OCI-LY3 (cell line): ENCODE measurements around the gene ARHGAP23.

Experiments used
- H2AFZ ChIP-seq: fragments of 200-600, 300-600 bp; shearing (Covaris generic); 2 replicates; pipeline ENCODE4 v1.6.0; 2014; ENCODE audit warnings: antibody characterized with exemption, low read depth, low read length
- H3K27ac ChIP-seq: fragments of 200-600, 300-600 bp; sonication (generic); 2 replicates; pipeline ENCODE4 v1.5.1; 2014; ENCODE audit warnings: mild to moderate bottlenecking, low read length, moderate library complexity, mixed read lengths
- H3K27me3 ChIP-seq: fragments of 200-600, 300-600 bp; sonication (generic); 2 replicates; pipeline ENCODE4 v1.6.1; 2014; ENCODE audit warnings: low read depth, low read length, mixed read lengths
- H3K36me3 ChIP-seq: fragments of 200-600, 300-600 bp; sonication (generic); replicated peaks from 2 replicates; pipeline ENCODE3; 2014; ENCODE audit warnings: low read depth, low read length, mixed read lengths
- H3K4me1 ChIP-seq: fragments of 300-600, 200-600 bp; sonication (generic); 2 replicates; pipeline ENCODE4 v1.6.1; 2014; ENCODE audit warnings: low read length, mixed read lengths
- H3K4me2 ChIP-seq: fragments of 200-600, 300-600 bp; sonication (generic); 2 replicates; pipeline ENCODE4 v1.6.1; 2014; ENCODE audit warnings: low read length, mixed read lengths
- H3K4me3 ChIP-seq: fragments of 300-600, 200-600 bp; sonication (generic); 2 replicates; pipeline ENCODE4 v1.5.1; 2014; ENCODE audit warnings: antibody characterized with exemption, mild to moderate bottlenecking, low read length, moderate library complexity
- H3K79me2 ChIP-seq: fragments of 300-600, 200-600 bp; shearing (Covaris generic); 2 replicates; pipeline ENCODE4 v1.6.1; 2014; ENCODE audit warnings: mild to moderate bottlenecking, low read length, mixed read lengths
- H3K9ac ChIP-seq: fragments of 300-600, 200-600 bp; shearing (Covaris generic); 2 replicates; pipeline ENCODE4 v1.6.0; 2014; ENCODE audit warnings: mild to moderate bottlenecking, low read length, moderate library complexity
- H3K9me3 ChIP-seq: fragments of 200-600, 300-600 bp; shearing (Covaris generic); 2 replicates; pipeline ENCODE4 v1.6.1; 2014; ENCODE audit warnings: low read length, mixed read lengths; ENCODE audit not compliant: insufficient read depth
- H4K20me1 ChIP-seq: fragments of 200-600, 300-600 bp; sonication (generic); 2 replicates; pipeline ENCODE4 v1.6.1; 2016; ENCODE audit warnings: low read length, mixed read lengths; ENCODE audit not compliant: insufficient read depth
- EZH2phosphoT487 ChIP-seq: fragments of 200-600 bp; shearing (Covaris generic); IDR thresholded peaks from 2 replicates; pipeline ENCODE4 v1.6.1; 2018; ENCODE audit warnings: antibody characterized with exemption, mixed run types, low read depth
- TF ChIP-seq, protein P1 (sequence below): fragments of 200-600, 300-600 bp; sonication (generic); IDR thresholded peaks from 2 replicates; pipeline ENCODE4 v1.5.1; 2014; ENCODE audit warnings: antibody characterized with exemption, low read length, low read depth

The ARHGAP23 gene

DNA sequence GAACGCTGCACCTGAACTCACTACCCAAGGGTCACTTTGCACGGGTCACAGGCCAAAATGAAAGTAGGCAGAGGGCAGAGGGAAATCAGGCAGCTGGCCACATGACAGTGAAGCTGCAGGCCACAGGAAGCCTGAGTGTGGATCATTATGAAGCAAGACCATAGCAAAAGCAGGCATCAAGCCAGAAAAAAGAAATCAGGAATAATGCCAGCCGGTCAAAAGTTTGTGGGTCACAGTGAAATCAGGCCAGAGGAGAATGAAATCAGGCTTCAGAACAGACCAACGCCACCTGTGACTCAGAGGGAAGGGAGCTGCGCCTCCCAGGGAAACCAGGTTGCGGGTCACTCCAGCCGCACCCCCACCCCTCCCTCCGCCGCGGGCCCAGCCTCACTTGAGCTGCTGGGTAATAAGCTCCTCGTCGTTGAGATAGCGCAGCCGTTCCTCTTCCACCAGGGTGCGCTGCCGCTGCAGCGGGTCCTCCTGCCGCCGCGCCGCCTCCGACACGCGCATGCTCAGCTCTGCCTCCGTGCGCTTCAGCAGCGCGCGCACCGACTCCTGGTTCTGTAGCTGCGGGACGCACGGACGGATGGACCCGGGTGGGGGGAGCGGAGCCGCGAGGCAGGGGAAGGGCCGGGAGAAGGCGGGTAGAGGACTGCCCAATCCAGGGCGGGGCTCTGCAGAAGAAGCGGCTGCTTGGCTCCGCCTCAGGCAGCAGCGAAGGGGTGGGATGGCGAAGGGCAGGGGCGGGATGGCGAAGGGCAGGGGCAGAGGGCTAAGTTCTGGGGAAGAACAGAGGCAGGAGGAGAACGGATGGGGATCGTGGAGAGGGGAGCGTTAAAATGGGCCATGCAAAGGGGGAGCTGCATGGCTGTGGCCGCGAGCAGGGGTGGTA lies 129.8 kb downstream of the ARHGAP23 start:
- peak overlapping the region; percentile 70; the same call in 1 of the 2 replicates for H2AFZ ChIP-seq
- H3K9ac ChIP-seq = peak overlapping the region; percentile 55
- no peaks in the 10 kb centered on the region for H3K79me2 ChIP-seq
- no peak overlapping the region for H3K27ac ChIP-seq
- peaks cover 5% of the 10 kb centered on the region; the same call in 1 of the 2 replicates for H3K27me3 ChIP-seq
- no peaks in the 10 kb centered on the region for H3K9me3 ChIP-seq
- no peaks in the 10 kb centered on the region for H3K36me3 ChIP-seq
- H3K4me2 ChIP-seq = peak overlapping the region; percentile 97
- peak overlapping the region; percentile 87 for H3K4me3 ChIP-seq
- TF ChIP-seq EZH2phosphoT487 = no peak
- TF ChIP-seq, protein P1, sequence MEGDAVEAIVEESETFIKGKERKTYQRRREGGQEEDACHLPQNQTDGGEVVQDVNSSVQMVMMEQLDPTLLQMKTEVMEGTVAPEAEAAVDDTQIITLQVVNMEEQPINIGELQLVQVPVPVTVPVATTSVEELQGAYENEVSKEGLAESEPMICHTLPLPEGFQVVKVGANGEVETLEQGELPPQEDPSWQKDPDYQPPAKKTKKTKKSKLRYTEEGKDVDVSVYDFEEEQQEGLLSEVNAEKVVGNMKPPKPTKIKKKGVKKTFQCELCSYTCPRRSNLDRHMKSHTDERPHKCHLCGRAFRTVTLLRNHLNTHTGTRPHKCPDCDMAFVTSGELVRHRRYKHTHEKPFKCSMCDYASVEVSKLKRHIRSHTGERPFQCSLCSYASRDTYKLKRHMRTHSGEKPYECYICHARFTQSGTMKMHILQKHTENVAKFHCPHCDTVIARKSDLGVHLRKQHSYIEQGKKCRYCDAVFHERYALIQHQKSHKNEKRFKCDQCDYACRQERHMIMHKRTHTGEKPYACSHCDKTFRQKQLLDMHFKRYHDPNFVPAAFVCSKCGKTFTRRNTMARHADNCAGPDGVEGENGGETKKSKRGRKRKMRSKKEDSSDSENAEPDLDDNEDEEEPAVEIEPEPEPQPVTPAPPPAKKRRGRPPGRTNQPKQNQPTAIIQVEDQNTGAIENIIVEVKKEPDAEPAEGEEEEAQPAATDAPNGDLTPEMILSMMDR = peak; percentile 79
- peaks cover 18% of the 10 kb centered on the region for H3K4me1 ChIP-seq
- H4K20me1 ChIP-seq = no peaks in the 10 kb centered on the region

DNA sequence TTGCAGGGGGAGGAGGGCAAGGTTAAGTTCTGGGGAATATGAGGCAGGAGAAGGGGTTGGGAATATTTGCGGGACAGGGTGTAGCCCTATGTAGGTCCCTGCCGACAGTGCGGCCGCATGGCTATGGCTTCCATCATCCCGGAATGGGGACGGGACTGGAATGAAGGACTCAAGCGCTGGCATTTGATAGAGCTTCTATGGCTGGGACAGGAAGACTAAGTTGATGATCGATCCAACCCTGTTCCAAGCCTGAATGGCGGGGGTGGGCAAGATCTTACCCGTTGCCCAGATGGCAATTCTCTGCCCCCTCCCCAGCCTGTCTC lies 130.4 kb downstream of the ARHGAP23 start:
- Histone ChIP-seq H4K20me1 (no peaks in the 10 kb centered on the region), H2AFZ (peak overlapping the region; percentile 70), H3K27ac (no peak overlapping the region), H3K9me3 (no peaks in the 10 kb centered on the region), H3K79me2 (no peaks in the 10 kb centered on the region), H3K4me3 (peak overlapping the region; percentile 87), H3K4me1 (peaks cover 18% of the 10 kb centered on the region), H3K9ac (peak overlapping the region; percentile 55), H3K4me2 (peak overlapping the region; percentile 97), H3K36me3 (no peaks in the 10 kb centered on the region), H3K27me3 (peaks cover 5% of the 10 kb centered on the region; the same call in 1 of the 2 replicates)
- TF ChIP-seq EZH2phosphoT487 = no peak
- TF ChIP-seq, protein P1 = no peak

DNA sequence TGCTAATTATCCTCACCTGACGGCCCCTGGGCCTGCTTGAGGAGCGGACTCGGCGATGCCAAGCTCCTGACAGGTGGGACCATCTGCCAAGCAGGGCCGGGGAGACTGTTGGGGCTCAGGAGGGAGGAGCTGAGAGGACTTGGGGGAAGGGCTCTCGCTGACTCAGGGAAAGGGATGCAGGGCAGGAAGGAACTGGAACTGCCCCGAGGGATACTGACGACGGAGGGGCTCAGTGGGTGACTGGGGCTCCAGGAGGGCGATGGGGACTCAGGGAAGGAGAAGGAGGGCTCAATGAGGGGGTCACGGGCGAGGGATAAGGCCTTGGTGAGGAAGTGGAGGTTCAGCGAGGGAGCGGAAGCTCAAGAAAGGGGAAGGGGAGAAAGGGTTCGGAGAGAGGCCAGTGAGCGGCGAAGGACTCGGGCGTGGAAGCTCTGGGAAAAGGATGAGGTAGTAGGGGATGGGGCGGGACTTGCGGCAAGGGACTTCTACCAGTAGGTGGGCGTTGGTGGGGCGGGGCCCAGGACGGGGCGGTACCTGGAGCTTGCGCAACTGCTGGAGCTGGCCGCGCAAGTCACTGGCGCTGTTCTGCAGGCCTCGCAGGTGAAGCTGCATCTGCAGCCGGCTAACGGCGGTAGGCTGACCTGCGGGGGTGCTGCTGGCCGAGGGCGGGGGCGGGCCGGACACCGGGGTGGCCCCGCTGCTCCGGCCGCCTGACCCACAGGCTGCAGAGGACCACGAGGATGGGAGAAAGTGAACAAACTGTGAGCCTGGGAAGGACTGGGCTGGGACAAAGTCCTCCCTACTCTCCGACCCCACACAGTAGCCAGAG lies 131.0 kb downstream of the ARHGAP23 start:
- peaks cover 18% of the 10 kb centered on the region for H3K4me1 ChIP-seq
- no peaks in the 10 kb centered on the region for H3K79me2 ChIP-seq
- no peaks in the 10 kb centered on the region for H3K36me3 ChIP-seq
- H3K27ac ChIP-seq = no peak overlapping the region
- H3K27me3 ChIP-seq = peaks cover 5% of the 10 kb centered on the region
- H3K4me2 ChIP-seq = peak overlapping the region; percentile 97
- peak overlapping the region; percentile 70 for H2AFZ ChIP-seq
- H4K20me1 ChIP-seq = no peaks in the 10 kb centered on the region
- H3K9me3 ChIP-seq = no peaks in the 10 kb centered on the region
- peak overlapping the region; percentile 87 for H3K4me3 ChIP-seq
- H3K9ac ChIP-seq = peak overlapping the region; percentile 55
- TF ChIP-seq EZH2phosphoT487 = no peak
- TF ChIP-seq, protein P1 = peak; percentile 34

DNA sequence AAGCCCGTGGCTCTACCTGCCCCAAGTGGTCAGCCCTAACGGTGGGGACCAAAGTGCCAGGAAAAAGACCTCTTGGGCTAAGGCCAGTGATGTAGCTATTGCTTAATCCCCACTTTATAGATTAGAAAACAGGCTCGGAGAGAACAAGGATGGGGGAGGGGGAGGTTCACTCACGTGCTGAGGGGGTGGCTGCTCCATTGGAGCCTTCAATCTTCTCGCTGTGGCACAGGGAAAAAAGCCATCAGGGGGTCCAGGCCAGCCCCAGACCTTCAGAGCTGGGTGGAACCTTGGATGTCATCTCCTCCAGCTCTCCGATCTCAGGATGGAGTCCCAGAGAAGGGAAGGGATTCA lies 131.6 kb downstream of the ARHGAP23 start:
- H3K27ac ChIP-seq = no peak overlapping the region
- H3K4me2 ChIP-seq = peak overlapping the region; percentile 97
- H3K9me3 ChIP-seq = no peaks in the 10 kb centered on the region
- no peak overlapping the region; the same call in 1 of the 2 replicates for H2AFZ ChIP-seq
- H3K4me1 ChIP-seq = peaks cover 18% of the 10 kb centered on the region
- TF ChIP-seq EZH2phosphoT487 = no peak
- TF ChIP-seq, protein P1 = no peak
- peak overlapping the region; percentile 87 for H3K4me3 ChIP-seq
- H4K20me1 ChIP-seq = no peaks in the 10 kb centered on the region
- H3K27me3 ChIP-seq = peaks cover 2% of the 10 kb centered on the region
- peak overlapping the region; percentile 38 for H3K9ac ChIP-seq
- no peaks in the 10 kb centered on the region for H3K36me3 ChIP-seq
- no peaks in the 10 kb centered on the region for H3K79me2 ChIP-seq
